Measurements from ENCODE around the gene POLR1D.

- TF ChIP-seq GATA2 (IDR thresholded peaks at IDR 0.05; ENCODE audit: low read depth, low read length) (no peak), GATA3 (IDR thresholded peaks at IDR 0.05; ENCODE audit: low read depth, low read length) (no peak)
Measured at GRCh38 chr13:27644302-27644701, 22.6 kb downstream of the POLR1D start.
